CD14-positive monocyte (primary cell): ENCODE measurements around the gene KCNT2. TPM values are rescaled to one million over a fixed set of nuclear protein-coding genes. Genes with fewer than 3 reads are reported as not detected.

Experiments used
- DNase-seq, 3 donors: peaks; one replicate each; pipeline ENCODE4 v3.0.0-alpha.2; 2011 to 2022
- H2AFZ ChIP-seq: 2 replicates; pipeline ENCODE4 v1.6.0; 2012; ENCODE audit warnings: mild to moderate bottlenecking, low read depth, low read length, inconsistent platforms; ENCODE audit not compliant: insufficient read depth, poor library complexity, severe bottlenecking
- H3K27ac ChIP-seq, 2 donors: 1 replicate in 1 of 2; 2 replicates in 1 of 2; pipeline ENCODE4 v1.5.1; 2012 to 2013; ENCODE audit warnings: low read length in 2 of 2, control low read depth in 1 of 2, inconsistent platforms in 1 of 2, low read depth in 1 of 2, mild to moderate bottlenecking in 1 of 2
- H3K27me3 ChIP-seq, 2 donors: one replicate each; pipeline versions ENCODE4 v1.6.0 to v1.6.1; 2011 to 2013; ENCODE audit warnings: low read length in 2 of 2; ENCODE audit not compliant: control insufficient read depth in 2 of 2, insufficient read depth in 2 of 2
- H3K36me3 ChIP-seq, 2 donors: replicated peaks in 1 of 2; 1 replicate in 1 of 2; 2 replicates in 1 of 2; pipeline versions ENCODE4 v1.5.1 to v1.6.1; 2012 to 2013; ENCODE audit warnings: low read length in 2 of 2, control low read depth in 1 of 2, inconsistent platforms in 1 of 2, mild to moderate bottlenecking in 1 of 2; ENCODE audit not compliant: insufficient read depth in 2 of 2, control insufficient read depth in 1 of 2
- H3K4me1 ChIP-seq, 2 donors: 1 replicate in 1 of 2; 2 replicates in 1 of 2; pipeline versions ENCODE4 v1.5.1 to v1.6.1; 2012 to 2013; ENCODE audit warnings: low read length in 2 of 2, control low read depth in 1 of 2, inconsistent platforms in 1 of 2, mild to moderate bottlenecking in 1 of 2, moderate library complexity in 1 of 2; ENCODE audit not compliant: insufficient read depth in 2 of 2, control insufficient read depth in 1 of 2
- H3K4me2 ChIP-seq: replicated peaks from 2 replicates; pipeline ENCODE3; 2012; ENCODE audit warnings: low read length, moderate library complexity, mild to moderate bottlenecking; ENCODE audit not compliant: poor library complexity, severe bottlenecking; ENCODE audit errors: extremely low read depth
- H3K4me3 ChIP-seq, 3 experiments: fragments of 200-600 bp in 1 of 3; sonication (generic) in 1 of 3; replicated peaks in 1 of 3; 1 replicate in 2 of 3; 2 replicates in 1 of 3; pipeline ENCODE4 v1.5.1; 2011 to 2013; ENCODE audit warnings: low read length in 3 of 3, mild to moderate bottlenecking in 3 of 3, control low read depth in 2 of 3, low read depth in 2 of 3, inconsistent platforms in 1 of 3, moderate library complexity in 1 of 3
- H3K79me2 ChIP-seq: 2 replicates; pipeline ENCODE4 v1.6.0; 2012; ENCODE audit warnings: mild to moderate bottlenecking, control low read depth, inconsistent platforms, low read length, moderate library complexity; ENCODE audit not compliant: insufficient read depth
- H3K9ac ChIP-seq: 2 replicates; pipeline ENCODE4 v1.6.0; 2017; ENCODE audit warnings: low read length, mild to moderate bottlenecking; ENCODE audit not compliant: insufficient read depth, poor library complexity, severe bottlenecking
- H3K9me3 ChIP-seq, 2 donors: replicated peaks in 1 of 2; 1 replicate in 1 of 2; 2 replicates in 1 of 2; pipeline versions ENCODE4 v1.5.1 to v1.6.1; 2012 to 2013; ENCODE audit warnings: low read length in 2 of 2, control low read depth in 1 of 2; ENCODE audit not compliant: control insufficient read depth in 1 of 2, insufficient read depth in 1 of 2
- H4K20me1 ChIP-seq: 2 replicates; pipeline ENCODE4 v1.6.0; 2012; ENCODE audit warnings: mild to moderate bottlenecking, low read length, control low read depth, moderate library complexity; ENCODE audit not compliant: insufficient read depth
- H3K27ac Mint-ChIP-seq, 7 donors: one replicate each; pipeline ENCODE4 v1.8.0; 2020; ENCODE audit warnings: mild to moderate bottlenecking in 7 of 7, mixed read lengths in 7 of 7, moderate library complexity in 6 of 7, inconsistent platforms in 2 of 7
- H3K27me3 Mint-ChIP-seq, 3 donors: one replicate each; pipeline ENCODE4 v1.8.0; 2021 to 2022; ENCODE audit warnings: low read depth in 3 of 3, mild to moderate bottlenecking in 3 of 3, mixed read lengths in 3 of 3, moderate library complexity in 3 of 3, inconsistent platforms in 1 of 3
- H3K36me3 Mint-ChIP-seq, 2 donors: one replicate each; pipeline ENCODE4 v1.8.0; 2020; ENCODE audit warnings: mixed read lengths in 2 of 2, inconsistent platforms in 1 of 2, mild to moderate bottlenecking in 1 of 2
- H3K4me1 Mint-ChIP-seq: one replicate; pipeline ENCODE4 v1.8.0; 2020; ENCODE audit warnings: mild to moderate bottlenecking, mixed read lengths
- H3K4me3 Mint-ChIP-seq, 2 donors: one replicate each; pipeline ENCODE4 v1.8.0; 2020; ENCODE audit warnings: mild to moderate bottlenecking in 2 of 2, mixed read lengths in 2 of 2, moderate library complexity in 1 of 2
- H3K9me3 Mint-ChIP-seq, 7 donors: one replicate each; pipeline ENCODE4 v1.8.0; 2020 to 2022; ENCODE audit warnings: mixed read lengths in 7 of 7, mild to moderate bottlenecking in 6 of 7, moderate library complexity in 6 of 7, inconsistent platforms in 2 of 7
- CTCF ChIP-seq: fragments of 200-600 bp; IDR thresholded peaks from one replicate; pipeline ENCODE4 v1.8.0; 2022; ENCODE audit warnings: antibody characterized with exemption, mild to moderate bottlenecking
- WGBS: methylation state at CpG from one replicate; pipeline ENCODE4 v1.1.5; 2013; ENCODE audit warnings: missing lambda C conversion rate; ENCODE audit not compliant: insufficient coverage; 5-methylcytosine and 5-hydroxymethylcytosine counted together
- intact Hi-C, 2 donors: fragments of 100-400 bp; cut with micrococcal nuclease; formaldehyde crosslinking; loops; one replicate each; pipeline versions ENCODE4 v1.15.0 to v1.15.1; 2023
- polyA plus RNA-seq, 3 donors: library from polyadenylated mRNA; depleted of rRNA in 1 of 3; unstranded in 2 of 3; stranded (reverse) in 1 of 3; fragments of 300-500 nt in 2 of 3; fragments of >200 nt in 1 of 3; fragmentation: Illumina TruSeq in 2 of 3; gene quantifications; 1 replicate in 2 of 3; 2 replicates in 1 of 3; pipeline ENCODE4 v1.2.3, GENCODE V29; 2012 to 2021

KCNT2 gene
- polyA plus RNA-seq, 3 donors: not detected

- H3K36me3 Mint-ChIP-seq: no peaks in the 10 kb centered on the region
- no peak overlapping the region for H3K27ac ChIP-seq
- no peaks in the 10 kb centered on the region for H3K36me3 ChIP-seq
- no CpG with 5 or more reads among the region's 1 CpG for WGBS
- H3K9me3 Mint-ChIP-seq: peaks cover 0 to 2% (median 0%) of the 10 kb centered on the region in 7 donors
- H3K27me3 ChIP-seq: no peaks in the 10 kb centered on the region
- no peak for DNase-seq
- H2AFZ ChIP-seq: no peak overlapping the region
- no peaks in the 10 kb centered on the region for H3K9me3 ChIP-seq
- no peak for TF ChIP-seq CTCF
- no peaks in the 10 kb centered on the region for H3K4me1 ChIP-seq
- H3K4me1 Mint-ChIP-seq: peaks cover 5% of the 10 kb centered on the region
- peaks cover 0 to 2% (median 0%) of the 10 kb centered on the region in 3 donors for H3K27me3 Mint-ChIP-seq
- no peaks in the 10 kb centered on the region for H4K20me1 ChIP-seq
- no peak overlapping the region for H3K9ac ChIP-seq
- no peaks in the 10 kb centered on the region for H3K79me2 ChIP-seq
- no peak overlapping the region for H3K4me3 ChIP-seq
- intact Hi-C loops: no loop called here
- no peak overlapping the region for H3K4me3 Mint-ChIP-seq
- no peak overlapping the region for H3K4me2 ChIP-seq
- no peak overlapping the region for H3K27ac Mint-ChIP-seq
Measured at GRCh38 chr1:196380316-196380715, 227.9 kb downstream of the KCNT2 start.

GRCh38 chr1:196377811-196378210, 230.4 kb downstream of the KCNT2 start:
- no peak for DNase-seq
- no peaks in the 10 kb centered on the region for H3K36me3 Mint-ChIP-seq
- H3K4me3 Mint-ChIP-seq: no peak overlapping the region
- no CpG with 5 or more reads among the region's 3 CpGs for WGBS
- H3K4me3 ChIP-seq: no peak overlapping the region
- no peak overlapping the region for H3K4me2 ChIP-seq
- no peaks in the 10 kb centered on the region for H3K4me1 ChIP-seq
- H3K9ac ChIP-seq: no peak overlapping the region
- no peak overlapping the region for H2AFZ ChIP-seq
- intact Hi-C loops: no loop called here
- no peaks in the 10 kb centered on the region for H3K9me3 Mint-ChIP-seq
- no peaks in the 10 kb centered on the region for H3K27me3 ChIP-seq
- no peaks in the 10 kb centered on the region for H4K20me1 ChIP-seq
- H3K27ac ChIP-seq: no peak overlapping the region
- no peaks in the 10 kb centered on the region for H3K79me2 ChIP-seq
- H3K27ac Mint-ChIP-seq: no peak overlapping the region
- peaks cover 0 to 2% (median 0%) of the 10 kb centered on the region in 3 donors for H3K27me3 Mint-ChIP-seq
- no peak for TF ChIP-seq CTCF
- no peaks in the 10 kb centered on the region for H3K9me3 ChIP-seq
- H3K36me3 ChIP-seq: no peaks in the 10 kb centered on the region
- peaks cover 5% of the 10 kb centered on the region for H3K4me1 Mint-ChIP-seq
